ENCODE measurements around the gene GLIS2.
A peak's percentile ranks its signal among the peaks of the same experiment; 100 is the strongest.
"Not testable (repeated sequence)": the region's sequence is repeated elsewhere in the genome, so short reads cannot be mapped to it uniquely, and the experiment has no call there.

The GLIS2 gene

DNA sequence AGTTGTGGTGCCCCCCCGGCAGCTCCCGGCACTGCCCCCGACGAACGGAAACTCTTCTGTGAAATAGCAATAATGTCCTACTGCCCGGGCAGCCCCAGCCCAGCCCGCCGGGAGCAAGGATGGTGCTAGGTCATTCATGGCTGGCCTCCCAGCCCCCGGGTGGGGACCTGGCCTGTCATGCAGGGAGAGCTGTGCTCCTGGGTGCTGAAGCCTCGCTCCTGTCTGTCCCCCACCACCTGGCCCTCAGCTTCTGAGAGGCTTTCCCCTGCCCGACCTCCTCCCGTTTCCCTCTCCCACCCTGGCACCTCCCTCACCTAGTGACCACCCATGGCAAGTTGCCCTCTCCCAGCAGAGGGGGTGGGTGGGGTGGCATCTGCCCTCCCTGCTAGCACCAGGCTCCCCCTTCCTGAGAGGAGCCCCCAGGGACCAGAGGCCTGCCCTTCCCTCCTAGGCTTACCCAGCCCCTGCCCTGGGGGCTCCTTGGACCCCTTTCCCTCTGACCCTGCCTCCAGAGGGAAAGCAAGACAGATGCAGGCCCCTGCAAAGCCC lies 21.7 kb downstream of the GLIS2 start:
- no peak for DNase-seq

DNA sequence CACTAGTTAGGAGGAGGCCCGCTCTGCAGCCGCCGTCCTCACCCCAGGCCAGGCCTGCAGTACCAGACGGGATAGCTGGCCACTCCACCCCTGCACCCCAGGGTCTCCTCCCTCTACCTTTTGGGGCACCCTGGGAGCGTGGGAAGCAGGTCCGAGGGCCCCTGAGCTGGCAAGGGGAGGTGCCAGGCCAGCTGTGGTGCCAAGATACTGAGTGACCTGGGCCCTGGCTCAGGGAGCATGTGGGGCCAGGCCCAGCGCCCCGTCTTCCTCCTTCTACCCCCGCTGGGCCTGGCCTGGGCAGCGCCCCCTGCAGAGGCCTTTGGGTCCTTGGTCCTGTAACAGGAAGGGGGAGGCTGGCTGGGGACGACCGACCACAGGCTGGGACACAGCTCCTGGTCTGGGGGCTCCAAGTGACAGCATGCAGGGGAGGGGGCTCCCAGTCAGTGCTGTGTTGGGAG lies 22.3 kb downstream of the GLIS2 start:
- DNase-seq = no peak

DNA sequence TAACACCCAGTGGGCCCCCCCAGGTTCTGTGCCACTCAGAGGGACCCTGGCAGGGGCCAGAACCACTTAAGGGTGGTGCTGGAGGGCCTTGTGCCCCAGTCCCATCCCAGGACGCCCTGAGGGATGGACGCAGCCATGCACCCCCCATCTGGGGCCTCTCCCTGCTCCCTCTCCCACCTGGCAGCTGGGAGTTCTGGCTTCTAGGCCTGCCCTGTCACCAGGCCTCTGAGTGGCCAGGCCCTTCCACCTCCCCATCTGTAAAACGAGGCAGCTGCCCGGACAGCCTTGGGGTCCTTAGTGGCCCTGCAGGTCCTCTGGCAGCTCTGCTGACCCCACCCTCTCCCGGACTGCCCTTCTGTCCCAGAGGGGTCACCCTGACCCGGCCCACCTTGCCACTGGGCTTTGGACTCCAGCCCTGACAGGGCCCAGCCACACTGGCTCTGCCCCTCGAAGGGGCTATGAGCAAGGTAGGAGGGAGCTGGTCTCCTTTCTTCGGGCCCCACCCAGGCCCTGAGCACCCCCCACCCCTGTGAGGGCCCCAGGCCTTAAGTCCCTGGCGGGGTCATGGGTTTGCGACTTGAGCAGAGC lies 22.9 kb downstream of the GLIS2 start:
- no peak for DNase-seq

DNA sequence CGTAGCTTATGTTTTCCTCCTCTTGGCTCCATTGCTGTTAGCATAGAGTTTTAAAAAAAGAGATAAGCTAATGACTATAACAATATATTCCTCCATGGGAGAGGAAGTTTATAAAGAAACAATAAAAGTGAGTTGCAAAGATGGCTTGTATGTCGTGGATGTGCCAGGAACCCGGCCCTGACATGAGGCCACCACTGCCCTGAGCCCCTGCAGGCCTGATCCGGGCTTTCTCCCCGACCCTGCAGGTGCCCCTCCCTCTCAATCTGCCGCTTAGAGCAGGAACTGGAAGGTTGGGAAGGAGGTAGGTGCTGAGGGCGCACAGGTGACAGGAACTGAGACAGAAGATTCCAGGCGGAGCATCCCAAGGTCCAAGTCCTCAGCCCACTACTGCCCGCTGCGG lies 23.6 kb downstream of the GLIS2 start:
- DNase-seq = no peak

DNA sequence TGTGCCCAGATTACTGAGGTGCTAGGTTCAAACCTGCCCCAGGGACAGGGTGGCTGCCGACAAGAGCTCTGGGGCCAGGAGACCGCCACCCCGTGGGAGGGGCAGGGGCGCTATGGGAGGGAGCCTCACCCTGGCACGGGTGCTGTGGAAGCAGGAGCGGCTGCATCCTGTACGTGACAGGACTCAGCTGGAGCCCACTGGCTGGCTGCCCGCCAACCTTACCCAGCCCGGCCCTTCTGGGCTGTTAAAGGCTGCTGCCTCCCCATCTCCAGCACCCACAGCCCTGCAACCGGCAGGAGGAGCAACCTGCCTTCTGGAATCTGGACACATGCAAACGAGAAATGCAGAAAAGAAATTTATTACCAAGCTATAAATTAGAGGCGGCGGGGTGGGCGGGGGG lies 24.0 kb downstream of the GLIS2 start:
- no peak for DNase-seq

DNA sequence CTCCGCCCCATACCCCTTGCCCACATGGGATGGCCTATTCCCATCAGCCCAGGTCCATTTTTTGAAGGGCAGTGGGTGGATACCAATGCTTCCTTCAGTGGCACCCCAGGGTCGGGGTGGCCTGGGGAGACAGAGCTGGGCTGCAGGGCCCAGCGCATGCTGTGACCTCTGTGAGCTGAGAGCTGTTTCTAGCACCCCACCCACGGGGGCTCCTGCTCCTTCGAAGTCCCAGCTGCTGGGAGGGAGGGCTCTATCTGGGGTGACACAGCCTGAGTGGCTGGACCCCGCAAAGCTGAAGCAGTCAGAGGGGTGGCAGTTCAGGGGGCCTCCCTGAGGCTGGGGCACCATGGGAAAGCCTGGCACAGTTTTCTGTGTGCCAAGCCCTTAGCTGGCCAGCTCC lies 24.6 kb downstream of the GLIS2 start:
- no peak for DNase-seq

DNA sequence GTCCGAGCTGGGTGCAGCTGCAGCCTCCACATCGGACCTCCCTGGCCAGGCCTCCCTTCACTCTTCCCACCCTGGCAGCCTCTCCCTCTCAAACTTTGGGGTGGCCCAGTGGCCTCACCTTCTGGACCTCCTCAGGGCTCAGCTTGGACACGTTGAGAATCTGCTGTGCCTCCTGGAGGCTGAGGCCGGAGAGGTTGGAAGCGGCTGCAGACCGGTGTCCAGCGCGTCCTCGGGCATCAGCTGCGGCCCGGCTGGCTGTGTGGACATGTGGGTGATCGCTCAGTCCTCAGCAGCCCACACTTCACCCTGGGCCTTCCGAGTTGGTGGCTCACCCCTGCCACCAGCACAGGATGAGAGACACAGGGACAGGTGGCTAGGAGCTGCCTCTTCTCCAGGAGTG lies 25.4 kb downstream of the GLIS2 start:
- DNase-seq = no peak

DNA sequence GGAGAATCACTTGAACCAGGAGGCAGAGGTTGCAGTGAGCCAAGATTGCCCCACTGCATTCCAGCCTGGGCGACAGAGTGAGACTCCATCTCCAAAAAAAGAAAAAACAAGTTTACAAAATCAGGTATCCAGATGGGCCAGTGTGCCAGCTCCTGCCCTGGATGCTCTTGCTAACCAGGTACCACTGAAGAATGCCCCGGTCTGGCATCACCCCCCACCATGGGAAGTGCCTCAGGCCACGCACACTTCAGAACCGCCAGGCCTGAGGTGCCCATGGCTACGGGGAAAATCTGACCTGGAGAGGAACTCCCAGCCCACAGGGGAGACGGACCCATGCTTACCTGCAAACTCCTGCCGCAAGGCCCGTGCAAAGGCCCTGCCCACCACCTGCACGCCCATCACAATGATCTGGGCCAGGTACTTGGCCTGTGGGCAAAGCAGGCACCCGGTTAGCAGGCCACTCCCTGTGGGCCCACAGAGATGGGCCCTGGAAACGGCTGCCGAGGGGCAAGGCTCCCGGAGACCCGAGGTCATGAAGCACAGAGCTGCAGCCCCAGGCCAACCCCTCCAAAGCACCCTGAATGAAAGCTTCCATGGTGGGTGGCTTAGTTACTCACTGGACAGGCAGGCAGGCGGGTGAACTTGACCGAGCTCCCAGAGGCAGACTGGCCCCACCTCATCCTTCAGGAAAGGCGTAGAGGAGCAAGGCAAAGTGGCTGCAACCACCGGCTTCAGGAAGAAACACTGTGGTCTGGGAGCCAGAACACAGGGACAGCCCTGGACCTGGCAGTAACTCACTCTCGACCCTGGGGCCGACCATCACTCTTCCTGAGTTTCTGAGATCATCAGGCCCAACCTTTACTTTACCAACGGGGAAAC lies 27.2 kb downstream of the GLIS2 start:
- no peak for DNase-seq

DNA sequence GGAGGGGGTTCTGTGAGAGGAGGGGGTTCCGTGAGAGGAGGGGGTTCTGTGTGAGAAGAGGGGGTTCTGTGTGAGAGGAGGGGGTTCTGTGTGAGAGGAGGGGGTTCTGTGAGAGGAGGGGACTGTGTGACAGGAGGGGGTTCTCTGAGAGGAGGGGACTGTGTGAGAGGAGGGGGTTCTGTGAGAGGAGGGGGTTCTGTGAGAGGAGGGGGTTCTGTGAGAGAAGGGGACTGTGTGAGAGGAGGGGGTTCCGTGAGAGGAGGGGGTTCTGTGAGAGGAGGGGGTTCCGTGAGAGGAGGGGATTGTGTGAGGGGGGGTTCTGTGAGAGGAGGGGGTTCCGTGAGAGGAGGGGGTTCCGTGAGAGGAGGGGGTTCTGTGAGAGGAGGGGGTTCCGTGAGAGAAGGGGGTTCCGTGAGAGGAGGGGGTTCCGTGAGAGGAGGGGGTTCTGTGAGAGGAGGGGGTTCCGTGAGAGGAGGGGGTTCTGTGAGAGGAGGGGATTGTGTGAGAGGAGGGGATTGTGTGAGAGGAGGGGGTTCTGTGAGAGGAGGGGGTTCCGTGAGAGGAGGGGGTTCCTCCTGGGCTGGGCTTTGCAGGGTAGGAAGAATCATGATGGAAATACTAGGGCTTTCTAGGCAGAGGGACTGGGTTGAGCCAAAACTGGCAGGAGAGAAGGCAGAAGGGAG lies 28.6 kb downstream of the GLIS2 start:
- not testable (repeated sequence) for DNase-seq

DNA sequence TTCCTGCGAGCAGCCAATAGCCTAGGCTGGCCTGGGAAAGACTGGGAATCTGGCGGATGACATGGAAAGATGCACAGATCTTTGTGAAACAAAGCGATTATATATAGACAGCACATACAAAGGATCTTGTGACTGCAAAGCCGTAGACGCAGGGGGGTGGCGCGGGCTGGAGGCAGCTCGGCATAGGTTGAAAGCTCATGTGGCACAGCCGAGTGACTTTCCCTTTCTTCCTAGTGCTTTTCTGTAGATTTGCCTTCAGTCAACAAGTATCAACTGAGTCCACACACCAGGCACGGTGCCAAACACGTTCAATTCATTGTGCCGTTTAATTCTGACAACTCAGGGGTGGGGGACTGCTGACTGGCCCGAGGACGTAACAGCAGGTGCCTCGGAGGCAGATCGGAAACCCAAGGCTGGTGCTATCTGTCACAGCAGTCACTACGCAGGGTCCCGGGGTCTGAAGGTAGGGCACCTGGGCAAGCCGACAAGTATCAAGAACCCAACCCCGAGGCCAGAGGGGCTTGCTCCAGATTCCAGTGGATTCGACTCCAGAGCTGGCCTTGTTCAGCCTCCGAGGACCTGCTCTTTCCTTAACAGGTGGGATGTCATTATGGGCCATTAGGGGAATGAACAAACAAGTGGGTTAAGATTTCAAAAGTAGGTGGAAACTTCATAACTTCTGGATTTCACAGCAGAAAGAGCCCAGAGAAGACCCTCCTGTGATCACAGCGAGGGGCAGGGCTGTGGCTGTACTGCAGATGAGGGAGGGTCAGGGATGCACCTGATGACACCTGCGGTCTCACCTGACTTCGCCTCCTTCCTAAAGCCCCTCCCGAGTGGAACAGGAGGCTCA lies 29.3 kb downstream of the GLIS2 start:
- no peak for DNase-seq

DNA sequence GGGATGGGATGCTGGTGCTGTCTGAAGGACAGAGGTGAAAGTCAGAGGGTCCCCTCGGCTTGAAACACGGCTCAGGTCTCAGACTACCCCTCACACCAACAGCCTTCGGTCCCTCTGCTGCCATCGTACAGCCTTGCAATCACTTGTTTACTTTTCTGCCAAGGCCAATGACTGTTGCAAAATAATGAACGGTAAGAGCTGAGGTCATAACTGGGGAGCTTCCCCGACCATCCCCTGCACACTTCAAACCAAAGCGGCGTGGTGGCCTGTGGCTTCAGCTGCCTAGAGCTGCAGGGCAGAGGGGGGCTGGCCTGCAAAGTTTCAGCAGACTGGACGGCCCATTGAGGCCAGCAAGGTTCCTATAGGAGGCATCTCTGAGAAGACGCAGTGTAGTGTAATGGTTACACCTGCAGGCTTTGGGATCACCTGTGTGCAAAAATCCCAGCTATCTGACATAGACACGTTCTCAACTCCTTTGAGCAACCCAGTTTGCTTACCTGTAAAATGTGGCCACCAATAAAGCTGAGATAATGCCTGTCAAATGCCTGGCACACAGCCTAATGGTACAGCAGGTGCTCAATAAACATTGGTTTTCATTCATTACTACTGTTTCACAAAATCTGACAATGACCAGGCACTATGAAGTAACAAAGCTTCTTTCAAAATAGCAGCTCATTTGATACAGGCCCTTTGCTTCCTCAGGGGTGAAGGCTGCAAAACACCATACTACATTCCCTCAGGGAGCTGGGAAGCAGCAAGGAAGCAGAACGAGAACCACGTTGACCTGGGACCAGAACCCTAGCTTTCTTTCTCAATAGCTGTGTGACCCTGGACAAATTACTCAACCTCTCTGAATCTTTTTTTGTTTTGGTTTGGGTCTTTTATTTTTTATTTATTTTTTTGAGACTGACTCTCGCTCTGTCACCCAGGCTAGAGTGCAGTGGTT lies 30.2 kb downstream of the GLIS2 start:
- DNase-seq = no peak

DNA sequence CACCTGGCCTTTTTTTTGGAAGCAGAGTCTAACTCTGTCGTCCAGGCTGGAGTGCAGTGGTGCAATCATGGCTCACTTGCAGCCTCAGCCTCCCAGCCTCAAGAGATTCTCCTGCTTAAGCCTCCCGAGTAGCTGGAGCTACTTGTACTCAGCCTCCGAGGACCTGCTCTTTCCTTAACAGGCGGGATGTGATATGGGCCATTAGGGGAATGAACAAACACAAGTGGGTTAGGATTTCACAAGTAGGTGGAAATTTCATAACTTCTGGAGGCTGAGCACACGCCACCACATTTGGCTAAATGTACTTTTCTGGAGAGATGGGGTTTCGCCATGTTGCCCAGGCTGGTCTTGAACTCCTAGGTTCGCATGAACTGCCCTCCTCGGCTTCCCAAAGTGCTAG lies 31.1 kb downstream of the GLIS2 start:
- no peak for DNase-seq

DNA sequence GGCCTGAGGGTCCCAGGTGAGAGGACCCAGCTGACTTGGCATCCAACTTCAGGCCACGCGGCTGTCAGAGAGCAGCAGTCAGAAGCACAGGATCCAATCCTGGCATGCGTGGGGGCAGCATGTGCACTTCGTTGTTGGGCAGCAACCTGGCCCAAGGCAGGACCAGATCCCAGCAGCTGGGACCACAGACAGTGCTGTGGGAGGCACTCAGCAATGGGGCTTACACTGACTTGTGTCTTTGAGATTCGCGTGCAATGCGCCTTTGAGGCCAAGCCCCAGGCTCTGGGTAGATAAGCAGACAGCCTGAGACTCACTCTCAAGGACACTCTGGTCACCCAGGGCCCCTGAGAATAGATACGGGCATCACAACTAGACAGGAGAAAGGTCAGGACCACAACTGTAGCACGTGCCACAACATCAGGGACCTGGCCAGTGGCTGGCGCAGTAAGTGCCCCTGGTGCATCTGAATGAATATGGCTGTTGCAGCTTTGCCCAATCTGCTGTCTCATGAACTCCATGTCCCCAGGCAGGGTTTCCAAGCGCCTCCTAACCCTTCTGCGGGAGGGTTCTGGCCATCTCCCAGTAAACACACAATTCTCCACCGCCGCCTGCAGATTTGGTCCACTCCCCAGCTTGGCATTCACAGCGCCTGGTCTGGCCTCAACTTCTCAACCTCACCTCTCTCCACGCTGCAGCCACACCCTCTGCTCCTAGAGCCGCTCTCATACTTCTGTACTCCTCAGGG lies 32.1 kb downstream of the GLIS2 start:
- DNase-seq = no peak

DNA sequence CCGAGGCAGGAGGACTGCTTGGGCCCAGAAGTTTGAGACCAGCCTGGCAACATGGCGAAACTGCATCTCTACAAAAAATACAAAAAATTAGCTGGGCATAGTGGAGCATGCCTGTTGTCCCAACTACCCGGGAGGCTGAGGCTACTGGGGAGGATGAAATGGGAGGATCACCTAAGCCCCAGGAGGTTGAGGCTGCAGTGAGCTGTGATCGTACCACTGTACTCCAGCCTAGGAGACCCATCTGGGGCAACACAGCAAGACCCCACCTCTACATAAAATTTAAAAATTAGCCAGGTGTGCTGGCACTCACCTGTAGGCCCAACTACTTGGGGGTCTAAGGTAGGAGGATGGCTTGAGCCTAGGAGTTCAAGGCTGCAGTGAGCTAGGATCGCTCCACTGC lies 33.5 kb downstream of the GLIS2 start:
- no peak for DNase-seq

DNA sequence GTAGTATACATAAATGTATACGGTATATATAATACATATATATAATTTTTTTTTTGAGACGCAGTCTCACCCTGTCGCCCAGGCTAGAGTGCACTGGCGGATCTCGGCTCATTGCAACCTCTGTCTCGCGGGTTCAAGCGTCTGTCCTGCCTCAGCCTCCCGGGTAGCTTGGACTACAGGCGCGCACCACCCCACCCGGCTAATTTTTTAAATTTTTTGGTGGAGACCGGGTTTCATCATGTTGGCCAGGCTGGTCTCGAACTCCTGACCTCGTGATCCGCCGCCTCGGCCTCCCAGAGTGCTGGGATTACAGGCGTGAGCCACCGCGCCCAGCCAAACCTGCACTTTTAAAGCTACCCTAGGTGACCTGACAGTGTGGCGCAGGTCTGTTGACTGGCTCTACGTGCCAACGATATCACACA lies 34.5 kb downstream of the GLIS2 start:
- no peak for DNase-seq

DNA sequence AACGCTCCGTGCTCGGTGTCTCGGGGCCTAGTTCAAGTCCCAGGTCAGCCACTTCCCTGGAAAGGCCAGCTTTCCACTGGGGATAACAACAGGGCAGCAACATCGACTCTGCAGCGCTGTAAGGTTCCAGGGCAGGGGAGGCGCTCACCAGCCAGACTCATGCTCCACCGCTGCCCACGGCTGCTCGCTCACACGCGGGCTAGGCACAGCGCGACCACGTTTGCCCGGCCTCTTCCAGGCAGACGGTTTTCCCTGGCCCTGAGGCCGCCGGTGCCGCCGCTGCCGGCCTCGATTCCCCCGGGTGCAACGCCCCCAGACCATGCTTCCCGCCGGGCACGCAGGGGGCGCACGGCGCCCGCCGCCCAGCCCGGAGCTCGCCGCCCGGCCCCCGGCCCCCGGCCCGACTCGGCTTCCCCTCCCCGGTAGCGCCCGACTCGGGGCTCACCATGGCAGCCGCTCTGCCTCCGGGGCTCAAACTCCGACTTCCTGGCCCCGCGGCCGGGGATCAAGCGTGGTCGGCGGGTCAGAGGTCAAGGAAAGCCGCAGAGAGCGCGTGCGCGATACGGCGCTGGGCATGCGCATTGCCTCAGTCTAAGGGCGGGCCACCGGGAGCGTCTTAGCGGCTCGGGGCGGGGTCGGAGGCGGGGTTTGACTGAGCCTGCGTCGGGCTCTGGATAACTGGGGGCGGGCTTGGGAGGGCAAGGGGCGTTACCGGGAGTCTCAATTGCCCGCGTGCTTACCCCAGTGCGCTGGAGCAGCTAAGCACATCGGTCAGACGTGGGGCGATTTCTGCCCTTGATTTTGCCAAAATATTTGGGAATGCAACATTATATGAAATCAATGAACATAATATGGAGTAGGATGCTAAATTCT lies 35.2 kb downstream of the GLIS2 start, which contains the start of gene PAM16:
TSS of gene PAM16 (minus strand) at position 535 of the 873 bp plus-strand sequence. CDS start at position 448, 87 bp downstream.
- peak; percentile 83 for DNase-seq

DNA sequence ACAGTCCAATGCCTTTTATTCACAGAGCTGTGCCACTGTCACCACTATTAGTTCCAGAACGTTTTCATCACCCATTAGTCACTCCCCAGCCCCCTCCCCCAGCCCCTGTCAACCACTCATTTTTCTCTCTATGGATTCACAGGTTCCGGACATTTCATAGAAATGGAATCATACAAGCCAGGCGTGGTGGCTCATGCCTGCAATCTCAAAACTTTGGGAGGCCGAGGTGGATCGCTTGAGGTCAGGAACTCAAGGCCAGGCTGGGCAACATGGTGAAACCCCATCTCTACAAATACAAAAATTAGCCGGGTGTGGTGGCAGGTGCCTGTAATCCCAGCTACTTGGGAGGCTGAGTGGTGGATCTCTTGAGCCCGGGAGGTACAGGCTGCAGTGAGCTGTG lies 36.0 kb downstream of the GLIS2 start:
- DNase-seq = no peak

DNA sequence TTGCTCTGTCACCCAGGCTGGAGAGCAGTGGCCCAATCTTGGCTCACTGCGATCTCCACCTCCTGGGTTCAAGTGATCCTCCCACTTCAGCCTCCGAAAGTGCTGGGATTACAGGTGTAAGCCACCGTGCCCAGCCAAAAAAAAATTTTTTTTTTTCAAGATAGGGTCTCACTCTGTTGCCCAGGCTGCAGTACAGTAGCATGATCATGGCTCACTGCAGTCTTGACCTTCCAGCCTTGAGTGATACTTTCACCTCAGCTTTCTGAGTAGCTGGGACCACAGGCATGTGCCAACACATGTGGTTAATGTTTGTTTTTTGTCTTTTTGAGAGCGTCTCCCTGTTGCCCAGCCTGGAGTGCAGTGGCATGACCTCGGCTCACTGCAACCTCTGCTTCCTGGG lies 37.0 kb downstream of the GLIS2 start:
- no peak for DNase-seq

DNA sequence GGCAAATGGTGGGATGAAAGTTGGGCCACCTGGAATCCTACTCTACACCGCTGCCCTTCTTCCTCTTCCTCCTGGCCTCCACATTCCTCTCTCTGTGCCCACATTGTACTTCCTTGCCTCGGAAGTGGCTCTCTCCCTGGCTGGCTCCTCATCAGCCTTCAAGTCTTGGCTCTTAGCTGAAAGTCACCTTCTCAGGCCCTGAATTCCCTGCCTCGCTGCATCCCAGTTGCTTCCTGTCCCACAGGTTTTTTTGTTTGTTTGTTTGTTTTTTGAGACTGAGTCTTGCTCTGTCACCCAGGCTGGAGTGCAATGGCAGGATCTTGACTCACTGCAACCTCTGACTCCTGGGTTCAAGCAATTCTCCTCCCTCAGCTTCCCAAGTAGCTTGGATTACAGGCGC lies 37.8 kb downstream of the GLIS2 start:
- no peak for DNase-seq

Measured in NCI-H226 (cell line).